ENCODE data around the gene SFXN5.

DNA sequence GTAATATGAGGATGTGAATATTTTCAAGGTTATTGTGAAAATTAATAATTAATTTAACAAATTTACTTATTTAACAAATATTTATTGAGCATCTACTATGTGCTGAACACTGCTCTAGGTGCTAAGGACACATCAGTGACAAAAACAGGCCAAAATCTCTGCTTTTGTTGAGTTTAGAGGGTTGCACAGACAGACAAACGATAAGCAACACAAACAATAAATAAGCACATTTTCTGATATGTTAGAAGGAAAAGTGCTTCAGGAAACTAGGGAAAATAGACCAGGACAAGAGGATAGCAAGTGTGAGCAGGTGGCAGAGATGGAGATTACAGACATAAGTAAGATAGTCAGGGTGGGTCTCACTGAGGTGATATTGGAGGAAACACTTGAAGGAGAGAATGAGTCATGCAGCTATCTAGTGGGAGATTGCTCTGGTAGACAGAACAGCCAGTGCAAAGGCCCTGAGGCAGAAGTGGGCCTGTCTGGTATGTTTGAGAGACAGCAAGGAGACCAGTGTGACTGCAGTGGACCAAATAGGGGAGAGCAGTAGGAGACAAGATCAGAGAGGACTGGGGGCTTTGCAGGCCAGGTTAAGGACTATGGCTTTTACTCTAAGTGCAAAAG, 38.3 kb downstream of the SFXN5 start:
- no peak for TF ChIP-seq EP300 (IDR thresholded peaks at IDR 0.05)
- TF ChIP-seq CEBPB (IDR thresholded peaks at IDR 0.05): no peak
- no peak for TF ChIP-seq POLR2A (IDR thresholded peaks at IDR 0.05; ENCODE audit: low read length)
- TF ChIP-seq, protein P1, sequence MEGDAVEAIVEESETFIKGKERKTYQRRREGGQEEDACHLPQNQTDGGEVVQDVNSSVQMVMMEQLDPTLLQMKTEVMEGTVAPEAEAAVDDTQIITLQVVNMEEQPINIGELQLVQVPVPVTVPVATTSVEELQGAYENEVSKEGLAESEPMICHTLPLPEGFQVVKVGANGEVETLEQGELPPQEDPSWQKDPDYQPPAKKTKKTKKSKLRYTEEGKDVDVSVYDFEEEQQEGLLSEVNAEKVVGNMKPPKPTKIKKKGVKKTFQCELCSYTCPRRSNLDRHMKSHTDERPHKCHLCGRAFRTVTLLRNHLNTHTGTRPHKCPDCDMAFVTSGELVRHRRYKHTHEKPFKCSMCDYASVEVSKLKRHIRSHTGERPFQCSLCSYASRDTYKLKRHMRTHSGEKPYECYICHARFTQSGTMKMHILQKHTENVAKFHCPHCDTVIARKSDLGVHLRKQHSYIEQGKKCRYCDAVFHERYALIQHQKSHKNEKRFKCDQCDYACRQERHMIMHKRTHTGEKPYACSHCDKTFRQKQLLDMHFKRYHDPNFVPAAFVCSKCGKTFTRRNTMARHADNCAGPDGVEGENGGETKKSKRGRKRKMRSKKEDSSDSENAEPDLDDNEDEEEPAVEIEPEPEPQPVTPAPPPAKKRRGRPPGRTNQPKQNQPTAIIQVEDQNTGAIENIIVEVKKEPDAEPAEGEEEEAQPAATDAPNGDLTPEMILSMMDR (IDR thresholded peaks at IDR 0.05): no peak
- no peak for TF ChIP-seq JUNB (IDR thresholded peaks at IDR 0.05)
- peak; percentile 67; the same call in 1 of the 2 replicates for TF ChIP-seq KDM1A (IDR thresholded peaks at IDR 0.05; ENCODE audit: low read depth)
- TF ChIP-seq SMC3 (IDR thresholded peaks at IDR 0.05): no peak
- TF ChIP-seq ESRRA (IDR thresholded peaks at IDR 0.05; ENCODE audit: borderline replicate concordance, low read length): no peak
- TF ChIP-seq ZFP36 (IDR thresholded peaks at IDR 0.05; ENCODE audit: borderline replicate concordance, partially characterized antibody): no peak
- TF ChIP-seq, protein P2, sequence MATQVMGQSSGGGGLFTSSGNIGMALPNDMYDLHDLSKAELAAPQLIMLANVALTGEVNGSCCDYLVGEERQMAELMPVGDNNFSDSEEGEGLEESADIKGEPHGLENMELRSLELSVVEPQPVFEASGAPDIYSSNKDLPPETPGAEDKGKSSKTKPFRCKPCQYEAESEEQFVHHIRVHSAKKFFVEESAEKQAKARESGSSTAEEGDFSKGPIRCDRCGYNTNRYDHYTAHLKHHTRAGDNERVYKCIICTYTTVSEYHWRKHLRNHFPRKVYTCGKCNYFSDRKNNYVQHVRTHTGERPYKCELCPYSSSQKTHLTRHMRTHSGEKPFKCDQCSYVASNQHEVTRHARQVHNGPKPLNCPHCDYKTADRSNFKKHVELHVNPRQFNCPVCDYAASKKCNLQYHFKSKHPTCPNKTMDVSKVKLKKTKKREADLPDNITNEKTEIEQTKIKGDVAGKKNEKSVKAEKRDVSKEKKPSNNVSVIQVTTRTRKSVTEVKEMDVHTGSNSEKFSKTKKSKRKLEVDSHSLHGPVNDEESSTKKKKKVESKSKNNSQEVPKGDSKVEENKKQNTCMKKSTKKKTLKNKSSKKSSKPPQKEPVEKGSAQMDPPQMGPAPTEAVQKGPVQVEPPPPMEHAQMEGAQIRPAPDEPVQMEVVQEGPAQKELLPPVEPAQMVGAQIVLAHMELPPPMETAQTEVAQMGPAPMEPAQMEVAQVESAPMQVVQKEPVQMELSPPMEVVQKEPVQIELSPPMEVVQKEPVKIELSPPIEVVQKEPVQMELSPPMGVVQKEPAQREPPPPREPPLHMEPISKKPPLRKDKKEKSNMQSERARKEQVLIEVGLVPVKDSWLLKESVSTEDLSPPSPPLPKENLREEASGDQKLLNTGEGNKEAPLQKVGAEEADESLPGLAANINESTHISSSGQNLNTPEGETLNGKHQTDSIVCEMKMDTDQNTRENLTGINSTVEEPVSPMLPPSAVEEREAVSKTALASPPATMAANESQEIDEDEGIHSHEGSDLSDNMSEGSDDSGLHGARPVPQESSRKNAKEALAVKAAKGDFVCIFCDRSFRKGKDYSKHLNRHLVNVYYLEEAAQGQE (IDR thresholded peaks at IDR 0.05): no peak
- no peak for TF ChIP-seq JUN (IDR thresholded peaks at IDR 0.05)
- no peak for TF ChIP-seq CHD4 (IDR thresholded peaks at IDR 0.05; ENCODE audit: borderline replicate concordance)
